GM11168 (cell line): Measurements from ENCODE around the gene E4F1.

Experiments
- in situ Hi-C: fragments of 300-500 bp; cut with MboI; formaldehyde crosslinking; loops from one replicate; pipeline ENCODE4 v1.12.0; 2022; ENCODE audit warnings: low sequenced_read_pairs; ENCODE audit not compliant: unreplicated experiment

The E4F1 gene

GRCh38 chr16:2267913-2268666, 44.7 kb downstream of the E4F1 start, which contains the start of gene RNPS1:
Gene RNPS1 (minus strand): TSS chr16:2268126. CDS start chr16:2264643, 3,483 bp downstream.
- in situ Hi-C loops: no loop called here

- in situ Hi-C loops: no loop called here
Observed at GRCh38 chr16:2270070-2270462, 46.7 kb downstream of the E4F1 start.

DNA sequence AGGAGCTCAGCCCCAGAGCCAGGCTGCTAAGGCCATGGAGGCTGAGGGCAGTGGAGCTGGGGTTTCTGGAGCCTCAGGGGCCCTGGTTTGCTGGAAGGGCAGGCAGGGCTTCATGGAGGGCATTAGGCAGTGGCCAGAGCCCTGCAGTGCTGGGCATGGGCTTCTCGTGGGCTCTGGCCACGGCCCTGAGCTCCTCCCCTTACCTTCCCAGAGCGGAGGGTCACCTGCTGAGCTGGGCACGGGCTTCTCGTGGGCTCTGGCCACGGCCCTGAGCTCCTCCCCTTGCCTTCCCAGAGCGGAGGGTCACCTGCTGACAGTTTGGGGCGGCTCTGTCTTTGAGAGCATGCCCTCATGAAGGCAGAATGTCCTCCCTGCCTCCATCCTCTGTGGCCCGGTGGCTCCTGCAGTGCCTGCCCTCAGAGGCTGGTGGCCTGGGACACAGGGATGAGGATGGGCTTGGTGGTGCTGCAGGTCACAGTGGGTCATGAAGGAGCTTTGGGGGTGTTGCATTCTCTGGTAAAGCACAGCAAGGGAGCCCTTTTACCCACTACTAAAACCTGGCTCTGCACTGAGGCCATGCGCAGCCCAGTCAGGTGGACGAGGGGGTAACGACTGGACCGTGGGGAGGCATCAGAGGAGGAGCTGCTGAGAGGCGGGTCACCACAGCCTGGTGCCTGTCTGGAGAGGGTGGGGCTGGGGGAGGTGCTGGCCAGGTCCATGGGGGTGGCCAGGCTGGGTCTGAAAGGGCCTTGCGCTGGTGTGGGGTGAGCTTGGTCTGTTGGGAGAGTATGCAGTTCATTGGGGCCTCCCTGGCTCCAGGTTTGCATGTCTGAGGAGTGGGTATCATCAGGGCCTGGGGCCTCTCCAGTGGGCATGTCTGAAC, 47.4 kb downstream of the E4F1 start:
- in situ Hi-C loops: no loop called here

DNA sequence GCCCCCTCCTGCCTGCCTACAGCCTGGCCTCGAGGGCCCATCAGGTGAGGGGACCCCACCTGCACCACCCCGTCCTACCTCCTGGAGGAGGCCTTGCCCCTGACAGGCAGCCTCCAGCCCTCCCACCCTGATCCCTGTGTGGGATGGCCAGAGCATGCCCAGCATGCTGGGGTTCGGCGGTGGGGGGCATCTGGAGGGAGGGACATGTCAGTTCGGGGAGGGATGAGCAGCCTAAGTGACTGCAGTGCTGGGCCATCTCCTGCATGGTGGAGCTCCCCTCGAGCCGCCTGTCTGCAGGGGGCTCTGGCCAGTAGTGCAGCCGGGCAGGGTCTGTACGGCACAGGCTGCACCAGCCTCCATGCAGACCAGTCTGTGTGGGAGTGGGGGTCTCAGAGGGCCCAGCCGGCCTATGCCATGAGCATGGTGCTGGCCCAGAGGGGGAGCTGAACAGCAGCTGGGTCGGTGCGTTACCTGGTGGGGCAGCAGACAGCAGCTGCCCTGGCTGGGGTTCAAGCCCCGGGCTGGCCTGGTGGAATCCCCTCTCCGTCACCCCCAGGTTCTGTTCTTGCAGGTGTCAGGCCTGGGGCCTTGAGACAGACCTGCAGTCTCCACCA, 48.6 kb downstream of the E4F1 start:
- in situ Hi-C loops: no loop called here

DNA sequence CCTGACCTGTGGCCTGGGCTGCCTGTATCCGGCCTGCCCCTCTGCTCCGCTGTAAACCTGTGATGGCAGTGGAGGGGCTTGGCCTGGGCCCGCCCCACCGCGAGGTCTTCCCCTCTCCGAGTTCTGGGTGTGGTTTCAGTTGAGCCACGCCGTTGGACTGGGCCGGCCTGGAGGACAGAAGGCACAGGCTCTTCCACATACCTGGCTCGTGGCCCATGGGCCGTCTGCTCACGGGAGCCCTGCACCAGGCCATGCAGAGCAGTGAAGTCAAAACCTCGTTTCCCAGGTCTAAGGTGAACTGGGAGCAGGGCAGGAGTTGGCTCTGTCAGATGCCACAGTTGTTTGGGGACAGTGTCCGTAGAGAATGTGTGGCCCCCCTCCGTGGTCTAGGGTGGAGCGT, 50.1 kb downstream of the E4F1 start:
- in situ Hi-C loops: no loop called here

- in situ Hi-C loops: no loop called here
Observed at GRCh38 chr16:2273931-2274330, 50.5 kb downstream of the E4F1 start.

- in situ Hi-C loops: no loop called here
Observed at GRCh38 chr16:2275476-2276367, 52.3 kb downstream of the E4F1 start.

GRCh38 chr16:2276368-2277195, 53.2 kb downstream of the E4F1 start:
- in situ Hi-C loops: no loop called here

DNA sequence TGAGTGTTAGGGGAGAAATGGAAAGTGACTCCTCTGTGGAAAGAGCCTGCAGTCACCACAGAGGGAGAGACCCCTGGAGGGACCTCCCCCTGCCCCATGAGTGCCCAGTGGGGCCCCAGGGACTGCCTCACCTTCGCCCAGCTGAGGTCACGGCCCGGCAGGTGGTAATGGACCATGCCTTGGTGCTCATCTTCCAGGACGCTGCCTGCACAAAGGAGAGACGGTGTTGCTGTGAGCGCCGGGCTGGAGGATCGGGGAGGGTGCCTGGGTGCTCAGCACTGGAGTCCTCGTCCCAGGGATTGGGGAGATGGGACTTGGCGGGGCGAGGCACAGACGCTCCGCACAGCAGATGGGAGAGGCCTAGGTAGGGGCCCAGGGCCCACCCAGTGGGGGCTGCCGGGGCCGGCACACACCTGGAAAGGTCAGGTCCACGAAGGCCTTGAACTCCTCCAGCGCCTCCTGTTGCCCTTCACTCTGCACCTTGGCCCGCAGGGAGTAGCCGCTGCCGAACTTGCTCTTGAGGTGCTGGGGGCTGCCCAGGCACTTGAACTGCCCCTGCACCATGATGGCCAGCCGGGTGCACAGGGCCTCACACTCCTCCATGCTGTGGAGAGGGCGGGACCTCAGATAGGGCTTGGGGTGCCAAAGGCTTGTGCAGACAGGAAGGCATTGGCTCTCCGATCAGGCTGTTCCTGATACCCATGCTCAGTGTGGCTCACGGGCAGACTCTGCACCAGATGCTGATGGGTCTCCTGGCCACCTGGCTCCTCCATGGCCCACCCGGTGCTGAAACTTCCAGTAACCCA, 54.3 kb downstream of the E4F1 start:
- in situ Hi-C loops: no loop called here

GRCh38 chr16:2278272-2278608, 54.8 kb downstream of the E4F1 start:
- in situ Hi-C loops: no loop called here

GRCh38 chr16:2278956-2279800, 55.8 kb downstream of the E4F1 start:
- in situ Hi-C loops: no loop called here

DNA sequence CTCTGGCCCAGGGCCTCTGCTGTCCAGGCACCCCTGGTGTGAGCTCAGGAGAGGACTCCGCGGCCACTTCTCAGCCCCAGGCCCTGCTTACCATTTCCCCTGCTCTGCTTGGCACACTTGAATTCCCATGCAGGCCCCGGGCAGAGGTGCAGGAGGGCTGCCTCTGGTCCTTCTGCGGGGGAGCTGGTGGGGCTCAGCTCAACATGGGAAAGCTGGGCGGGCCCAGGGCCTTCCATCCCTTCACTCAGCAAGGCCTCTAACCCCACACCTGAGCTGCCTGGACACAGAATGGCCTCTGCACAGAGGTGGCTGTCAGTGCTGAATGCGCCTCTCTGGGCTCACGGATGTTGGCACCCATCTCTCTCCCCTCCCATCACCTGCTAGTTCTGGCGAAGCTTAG, 57.1 kb downstream of the E4F1 start:
- in situ Hi-C loops: no loop called here

DNA sequence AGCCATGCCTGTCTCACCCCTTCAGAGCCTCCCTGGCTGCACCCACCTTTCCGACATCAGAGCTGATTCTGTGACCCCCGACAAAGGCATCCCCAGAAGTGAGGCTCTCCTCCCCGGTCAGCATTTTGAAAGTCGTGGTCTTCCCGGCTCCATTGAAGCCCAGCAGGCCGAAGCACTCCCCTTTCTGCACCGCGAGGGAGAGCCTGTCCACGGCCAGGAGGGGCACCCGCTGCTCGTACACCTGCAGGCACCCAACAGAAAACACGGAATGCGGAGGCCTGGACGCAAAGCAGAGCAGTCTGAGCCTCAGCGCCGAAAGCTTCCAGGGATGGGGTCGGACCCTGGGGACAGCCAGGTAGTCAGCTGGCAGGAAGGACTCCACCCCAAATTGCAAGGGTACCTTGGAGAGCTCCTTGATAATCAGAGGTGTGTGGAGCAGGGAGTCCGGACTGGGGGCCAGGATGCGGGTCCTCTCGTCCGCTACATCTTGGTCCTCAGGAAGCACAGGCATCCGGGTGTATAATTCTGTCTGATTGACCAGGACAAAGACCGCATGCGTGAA, 57.7 kb downstream of the E4F1 start:
- in situ Hi-C loops: no loop called here

DNA sequence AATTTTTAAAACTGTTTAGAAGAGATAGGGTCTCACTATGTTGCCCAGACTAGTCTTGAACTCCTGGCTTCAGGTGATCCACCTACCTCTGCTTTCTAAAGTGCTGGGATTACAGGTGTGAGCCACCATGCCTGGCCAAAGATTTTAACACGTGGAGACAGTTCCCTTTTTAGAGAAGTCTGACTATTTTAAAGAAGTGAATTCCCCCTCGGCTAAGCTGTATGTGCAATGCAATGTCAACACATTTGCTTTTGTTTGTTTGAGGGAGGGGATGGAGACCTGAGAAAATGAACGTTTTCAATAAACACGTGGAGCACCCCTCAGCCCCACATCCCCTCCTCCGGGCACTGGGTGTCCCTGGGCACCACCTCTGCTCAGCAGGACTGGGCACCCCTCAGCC, 58.9 kb downstream of the E4F1 start:
- in situ Hi-C loops: no loop called here

DNA sequence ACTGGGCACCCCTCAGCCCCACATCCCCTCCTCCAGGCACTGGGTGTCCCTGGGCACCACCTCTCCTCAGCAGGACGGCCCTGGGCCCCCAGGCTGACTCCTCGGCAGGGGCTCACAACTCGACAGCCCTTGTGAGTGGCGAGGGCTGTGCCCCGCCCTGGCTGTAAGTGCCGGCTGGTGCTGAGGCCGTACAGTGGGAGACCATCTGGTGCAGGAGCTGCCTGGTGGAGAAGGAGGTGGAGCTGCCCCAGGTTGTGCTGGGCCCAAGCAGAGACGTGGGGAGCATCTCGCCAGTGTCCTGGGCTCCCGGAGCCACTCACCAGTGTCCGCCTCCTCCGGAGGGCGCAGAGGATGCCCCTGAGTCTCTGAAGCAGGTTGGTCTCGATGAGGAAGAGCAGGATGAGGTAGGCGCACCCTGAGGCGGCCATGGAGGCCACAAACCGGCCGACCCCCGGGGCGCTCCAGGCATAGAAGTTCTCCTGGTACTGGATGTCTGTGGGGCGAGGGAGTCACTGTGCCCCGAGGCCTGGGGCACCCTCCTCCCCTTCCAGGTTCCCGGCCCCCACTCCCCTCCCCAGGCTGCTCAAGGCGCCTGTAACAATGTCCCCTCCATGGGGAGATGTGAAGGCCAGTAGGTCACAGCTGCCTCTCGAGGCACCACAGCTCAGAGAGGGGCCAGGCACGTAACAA, 59.6 kb downstream of the E4F1 start:
- in situ Hi-C loops: no loop called here

GRCh38 chr16:2284001-2284770, 60.8 kb downstream of the E4F1 start:
- in situ Hi-C loops: no loop called here
